ENCODE data around the gene BPGM.

Gene BPGM
- total RNA-seq, result 31.6 to 50.1 reads per million in 2 donors

DNA sequence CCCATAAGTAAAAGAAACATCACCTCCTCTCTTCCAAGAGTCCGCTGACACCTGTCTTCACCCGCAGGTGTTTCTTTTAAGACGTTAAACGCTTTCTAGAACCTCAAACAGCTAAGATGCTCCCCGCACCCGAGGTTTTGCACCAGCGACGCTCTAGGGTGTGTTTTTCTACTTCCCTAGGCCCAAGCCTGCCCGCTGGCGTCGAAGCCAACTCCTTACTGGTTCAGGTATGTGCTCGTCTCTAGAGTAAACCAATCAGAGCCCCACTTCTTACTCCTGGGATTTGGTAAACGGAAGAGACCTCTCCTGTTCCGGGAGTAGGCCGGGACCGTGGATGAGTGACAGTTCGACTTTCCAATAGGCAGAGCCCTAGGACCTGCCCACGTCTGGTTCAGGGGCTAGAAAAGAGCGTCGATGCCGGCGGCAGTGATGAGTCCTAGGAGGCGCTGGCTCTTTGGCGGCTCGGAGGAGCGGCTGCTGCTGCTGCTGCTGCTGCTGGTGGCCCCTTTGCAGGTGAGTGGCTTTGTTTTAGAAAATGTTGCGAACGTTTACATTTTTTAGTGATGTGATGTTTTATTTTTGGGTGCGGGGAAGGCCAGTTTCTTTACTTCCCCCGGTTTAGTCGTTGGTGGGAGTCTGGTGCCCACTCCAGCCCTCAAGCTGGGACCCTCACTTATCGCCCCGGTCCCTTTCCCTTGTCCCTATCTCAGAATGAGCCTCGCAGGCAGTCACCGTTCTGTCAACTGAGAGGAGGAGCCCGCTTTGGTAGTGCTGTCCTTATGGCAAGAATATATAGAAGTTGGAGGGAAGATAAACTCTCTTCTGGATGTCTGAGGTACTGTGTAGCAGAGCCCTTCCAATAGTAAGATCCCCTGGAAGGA lies at the start of gene BPGM:
TSS of gene BPGM (plus strand) at position 429 of the 881 bp plus-strand sequence. CDS start 14,655 bp downstream, outside the sequence.
- DNase-seq, result peak; percentile 69

DNA sequence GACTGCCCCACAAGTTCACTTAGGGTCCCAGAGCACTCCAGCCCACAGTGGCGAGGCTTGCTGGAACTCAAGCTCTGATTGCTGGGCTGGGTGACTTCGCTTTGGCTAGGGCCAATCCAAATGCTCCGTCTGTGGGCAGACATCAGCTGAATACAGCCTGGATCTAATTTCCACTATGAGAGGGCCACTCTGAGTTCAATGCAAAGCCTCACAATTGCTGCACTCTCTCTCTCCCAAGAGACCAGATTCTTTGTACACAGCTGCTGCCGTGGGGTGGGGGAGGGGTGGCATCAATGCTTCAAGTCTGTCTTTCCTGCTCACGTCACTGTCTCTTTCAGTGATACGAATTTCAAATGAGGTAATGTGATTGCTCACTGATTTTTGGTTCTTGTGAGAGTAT lies 47.3 kb upstream of the BPGM start:
- DNase-seq, result no peak

DNA sequence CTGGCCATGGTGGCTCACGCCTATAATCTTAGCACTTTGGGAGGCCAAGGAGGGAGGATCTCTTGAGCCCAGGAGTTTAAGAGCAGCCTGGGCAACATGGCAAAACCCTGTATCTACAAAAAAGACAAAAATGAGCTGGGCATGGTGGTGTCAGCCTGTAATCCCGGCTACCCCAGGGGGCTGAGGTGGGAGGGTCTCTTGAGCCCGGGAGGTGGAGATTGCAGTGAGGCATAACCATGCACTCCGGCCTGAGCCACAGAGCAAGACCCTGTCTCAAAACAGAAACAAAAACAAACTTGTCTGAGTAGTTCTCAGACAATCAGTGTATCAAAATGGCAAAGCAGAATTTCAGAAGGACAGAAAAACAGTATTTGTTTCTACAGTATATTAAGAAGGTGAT lies 45.2 kb upstream of the BPGM start:
- no peak for DNase-seq

DNA sequence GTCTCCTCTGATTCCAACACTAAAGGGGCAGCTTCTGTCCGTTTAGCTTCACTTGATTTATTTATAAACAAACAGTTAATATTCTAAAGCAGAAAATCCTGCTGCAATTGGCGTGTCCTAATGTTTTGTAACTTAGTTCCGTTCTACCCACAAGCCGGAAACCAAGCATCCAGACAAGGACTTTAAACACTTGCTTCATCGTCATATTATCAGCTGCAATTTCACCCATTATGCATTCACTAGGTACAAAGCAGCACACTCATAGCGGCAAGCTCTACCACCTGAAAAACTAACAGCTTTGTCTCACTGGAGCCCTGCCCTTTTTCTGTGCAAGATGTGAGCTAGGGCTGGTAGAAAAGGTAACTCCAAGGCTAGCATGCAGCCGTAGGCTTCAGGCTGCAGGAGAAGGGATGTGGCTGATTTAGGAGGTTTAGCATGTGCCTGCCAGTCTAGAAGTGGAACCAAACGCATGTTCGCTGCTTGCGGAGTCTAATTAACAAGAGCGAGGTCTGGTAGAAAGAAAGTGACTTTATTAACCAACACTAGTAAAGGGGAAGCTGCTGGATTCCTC lies 43.7 kb upstream of the BPGM start:
- DNase-seq, result no peak

DNA sequence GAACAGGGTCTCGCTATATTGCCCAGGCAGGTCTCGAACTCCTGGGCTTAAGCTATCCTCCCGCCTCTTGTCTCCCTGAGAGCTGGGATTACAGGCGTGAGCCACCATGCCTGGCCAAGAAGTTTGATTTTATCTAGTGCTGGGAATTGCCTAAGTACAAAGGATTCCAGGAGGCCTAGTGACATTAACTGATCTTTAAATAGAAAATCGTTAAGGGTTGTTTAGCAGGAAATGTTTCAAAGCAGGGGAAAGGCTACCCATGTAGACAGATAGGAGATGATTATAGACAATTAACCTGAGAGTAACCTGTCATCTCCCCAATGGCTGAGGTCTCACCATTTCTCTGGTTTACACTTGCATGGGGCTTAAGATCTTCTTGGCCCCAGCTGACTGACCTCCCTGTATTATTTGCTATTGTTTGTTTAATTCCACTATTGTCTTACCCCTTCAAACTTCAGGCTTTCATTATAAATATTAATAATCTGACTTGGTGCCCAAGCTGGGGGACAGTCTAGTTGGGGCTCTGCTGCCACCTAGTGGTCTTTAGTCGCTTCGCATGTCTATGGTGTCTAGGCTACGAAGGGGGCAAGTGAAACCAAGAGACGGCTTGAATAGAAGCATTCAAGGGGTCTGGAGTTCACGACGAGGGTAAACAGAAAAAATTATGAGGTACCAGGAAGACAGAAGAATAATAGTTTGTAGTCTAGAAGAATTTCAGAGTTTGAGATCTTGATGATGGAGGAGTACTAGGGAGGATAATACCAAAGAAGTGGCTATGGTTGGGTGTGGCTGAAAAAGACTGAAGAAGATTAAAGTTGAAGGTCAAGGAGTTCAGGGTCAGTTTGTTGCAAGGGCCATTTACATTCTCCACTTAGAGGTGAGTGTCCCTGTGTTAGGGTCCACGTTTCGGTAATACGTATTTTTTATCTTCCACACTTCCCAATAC lies 40.4 kb upstream of the BPGM start:
- DNase-seq, result no peak

DNA sequence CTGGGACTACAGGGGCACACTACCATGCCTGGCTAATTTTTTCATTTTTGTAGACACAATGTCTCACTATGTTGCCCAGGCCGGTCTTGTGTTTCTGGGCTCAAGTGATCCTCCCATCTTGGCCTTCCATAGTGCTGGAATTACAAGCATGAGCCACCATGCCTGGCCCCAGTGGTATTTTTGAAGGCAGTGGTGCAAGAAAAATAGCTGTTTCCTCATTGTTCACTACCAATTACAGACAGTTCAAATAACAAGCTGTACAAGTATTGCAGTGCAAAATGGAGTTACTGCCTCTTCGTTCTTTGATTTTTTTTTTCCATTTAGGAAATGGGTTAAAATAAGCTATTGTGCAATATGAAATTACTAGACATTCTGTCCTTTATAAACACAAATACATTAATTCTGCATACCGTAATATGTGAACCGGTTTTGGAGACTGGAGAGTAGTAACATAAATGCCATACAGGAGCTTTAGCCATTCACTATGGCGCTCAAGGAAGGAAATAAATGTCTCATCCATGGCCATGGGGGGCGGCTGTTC lies 35.0 kb upstream of the BPGM start:
- DNase-seq, result no peak

DNA sequence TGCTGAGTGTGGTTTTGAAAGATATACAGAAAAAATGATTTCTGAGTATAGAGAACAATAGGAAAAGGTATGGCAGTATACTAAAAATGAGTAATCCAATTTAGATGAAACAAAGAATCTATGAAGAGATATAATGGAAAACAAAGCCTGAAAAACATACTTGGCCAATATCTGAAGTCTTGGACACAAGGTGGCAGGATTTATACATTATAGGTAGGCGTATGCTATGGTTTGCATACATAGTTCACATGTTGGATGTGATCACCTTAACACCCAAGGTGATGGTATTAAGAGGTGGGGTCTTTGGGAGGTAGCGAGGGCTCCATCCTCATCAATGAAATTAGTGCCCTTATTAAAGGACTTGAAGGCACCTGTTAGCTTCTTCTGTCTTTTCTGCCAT lies 34.5 kb upstream of the BPGM start:
- DNase-seq, result no peak

DNA sequence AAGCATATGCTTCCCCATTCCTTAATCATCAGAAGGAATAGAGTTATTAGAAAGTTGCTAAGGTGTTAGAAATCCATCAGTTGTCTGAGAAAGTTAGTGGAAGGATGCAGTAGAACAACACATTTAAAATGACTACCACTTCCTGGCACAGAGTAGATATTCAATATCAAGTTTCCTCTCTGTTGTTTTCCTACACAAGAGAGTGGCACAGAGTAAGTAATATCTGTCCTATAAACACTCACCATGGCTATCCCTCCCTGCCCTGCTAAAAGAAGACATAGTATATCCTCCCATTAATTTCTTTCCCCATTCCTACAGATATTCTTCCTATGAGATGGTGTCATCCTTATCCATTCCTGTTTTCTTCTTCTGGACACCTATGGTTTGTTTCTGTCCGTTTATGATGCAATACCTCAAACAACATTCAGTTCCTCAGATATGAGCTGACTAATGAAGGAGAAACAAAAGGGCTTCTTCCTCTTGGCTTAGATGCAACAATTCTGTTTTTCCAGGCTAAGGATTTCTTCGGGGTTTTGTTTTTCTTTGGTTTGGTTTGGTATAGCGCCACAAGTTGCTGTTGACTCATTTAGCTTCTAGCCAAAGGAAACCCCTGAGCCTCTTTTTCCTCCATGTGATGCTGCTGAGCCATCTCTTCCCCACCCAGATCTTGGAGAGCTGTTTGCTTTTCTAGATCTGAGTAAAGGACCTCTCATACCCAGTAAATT lies 32.9 kb upstream of the BPGM start:
- no peak for DNase-seq

DNA sequence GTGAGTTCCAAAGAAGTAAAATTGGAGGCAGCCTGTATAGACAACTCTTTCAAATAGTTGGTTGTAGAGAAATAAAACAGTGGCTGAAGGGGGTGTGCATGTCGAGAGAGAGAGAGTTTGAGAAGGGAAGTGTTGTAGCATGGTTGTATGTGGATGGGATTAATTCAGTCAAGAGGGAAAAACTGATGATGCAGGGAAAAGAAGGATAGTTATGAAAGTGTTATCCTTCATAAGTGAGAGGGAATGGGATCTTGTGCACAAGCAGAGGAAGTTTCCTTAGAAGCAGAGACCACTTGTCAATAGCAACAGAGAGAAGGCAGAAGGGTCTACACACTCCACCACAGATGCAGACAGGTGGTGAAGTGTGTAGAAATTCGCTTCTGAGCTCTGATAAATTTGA lies 30.0 kb upstream of the BPGM start:
- DNase-seq, result no peak

DNA sequence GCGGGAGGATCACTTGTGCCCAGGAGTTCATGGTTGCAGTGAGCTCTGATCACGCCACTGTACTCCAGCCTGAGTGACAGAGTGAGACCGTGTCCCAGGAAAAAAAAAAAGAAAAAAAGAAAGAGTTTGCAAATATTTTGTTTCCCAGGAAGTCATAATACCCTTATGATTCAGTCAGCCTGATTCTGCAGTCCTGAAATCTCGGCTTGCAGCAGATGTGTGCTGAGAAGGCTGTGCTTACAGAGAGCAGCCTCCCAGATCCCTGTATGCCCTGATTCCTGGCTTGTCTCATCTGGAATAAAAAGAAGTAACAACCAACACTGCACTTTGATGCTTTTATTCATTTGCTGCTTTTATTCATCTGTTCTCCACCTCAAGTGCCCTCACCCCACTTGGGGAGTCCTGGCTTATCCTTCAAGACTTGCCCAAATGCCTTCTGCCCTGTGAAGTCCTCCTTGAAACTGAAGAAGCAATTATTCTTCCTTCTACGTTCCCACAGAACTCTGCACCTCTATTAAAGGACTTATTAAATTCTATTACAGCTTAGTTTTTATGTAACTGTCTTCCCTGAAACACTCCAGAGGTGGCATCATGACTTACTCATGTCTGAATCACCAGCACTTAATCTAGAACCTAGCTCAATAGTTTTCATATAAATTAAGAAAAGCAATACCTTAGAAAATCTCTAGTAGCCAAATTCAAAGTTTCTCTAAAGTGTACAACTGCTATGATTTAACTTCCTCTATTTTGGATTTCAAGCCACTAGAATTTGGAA lies 27.7 kb upstream of the BPGM start:
- DNase-seq, result no peak

DNA sequence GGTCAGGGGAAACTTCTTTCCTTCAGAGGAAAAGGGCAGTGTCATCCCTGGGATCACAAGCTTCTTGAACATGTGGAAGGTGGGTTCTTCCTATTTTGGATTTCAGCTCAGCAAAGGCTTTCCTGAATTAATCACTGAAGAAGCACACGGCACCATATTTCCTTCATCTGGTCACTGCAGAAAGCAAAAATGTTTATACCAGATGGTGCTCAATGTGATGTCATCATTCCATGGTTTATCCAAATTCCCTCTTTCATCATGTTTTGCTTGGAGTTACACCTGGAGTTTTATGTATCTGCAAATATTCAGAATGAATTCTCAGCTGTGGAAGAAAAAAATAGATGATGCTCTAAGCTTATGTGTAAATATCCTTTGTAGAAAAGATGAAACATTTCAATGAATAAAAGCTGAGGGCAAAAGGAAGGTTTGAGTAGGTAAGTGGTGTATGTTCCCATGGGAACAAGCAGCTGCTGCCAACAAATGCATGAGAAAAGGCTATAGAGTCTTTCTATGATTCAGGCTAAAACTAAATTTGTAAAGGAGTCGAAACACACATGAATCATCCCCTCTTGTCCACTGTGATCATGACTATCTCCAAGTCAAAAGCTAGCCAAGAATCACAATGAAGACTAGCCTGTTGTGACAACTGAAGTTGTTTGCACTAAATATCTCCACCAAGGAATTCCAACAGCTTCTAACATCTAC lies 26.9 kb upstream of the BPGM start:
- no peak for DNase-seq

DNA sequence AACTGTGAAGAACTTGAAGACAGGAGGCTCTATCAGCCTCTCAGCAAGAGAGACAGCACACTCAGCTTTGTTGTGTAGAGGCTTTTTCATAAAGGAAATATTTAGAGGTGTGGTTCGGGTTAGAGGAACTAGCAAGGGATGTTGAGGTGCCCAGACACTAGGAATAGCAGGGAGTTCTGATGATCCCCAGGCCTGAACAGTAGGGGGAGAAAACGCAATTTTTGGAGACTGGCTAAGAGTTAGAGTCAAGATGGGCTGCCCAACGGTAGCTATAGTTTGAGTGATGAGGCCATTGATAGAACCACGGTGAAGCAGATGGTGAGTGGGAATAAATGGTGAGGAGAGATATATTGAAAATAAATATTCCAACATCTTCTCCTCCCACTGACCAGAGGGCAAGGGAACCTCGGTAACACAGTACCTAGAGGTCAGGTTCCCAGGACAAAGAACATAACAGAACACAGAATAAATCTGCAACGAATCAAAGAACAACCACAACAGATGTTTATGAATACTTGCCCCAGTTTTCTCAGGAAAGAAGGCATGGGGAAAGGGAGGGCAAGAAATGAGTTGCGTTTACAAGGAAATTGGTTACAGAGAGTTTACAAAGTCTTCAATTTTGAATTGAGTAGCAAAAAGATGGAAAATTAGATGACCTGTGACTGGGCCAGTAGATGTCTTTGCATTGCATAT lies 24.2 kb upstream of the BPGM start:
- DNase-seq, result no peak

DNA sequence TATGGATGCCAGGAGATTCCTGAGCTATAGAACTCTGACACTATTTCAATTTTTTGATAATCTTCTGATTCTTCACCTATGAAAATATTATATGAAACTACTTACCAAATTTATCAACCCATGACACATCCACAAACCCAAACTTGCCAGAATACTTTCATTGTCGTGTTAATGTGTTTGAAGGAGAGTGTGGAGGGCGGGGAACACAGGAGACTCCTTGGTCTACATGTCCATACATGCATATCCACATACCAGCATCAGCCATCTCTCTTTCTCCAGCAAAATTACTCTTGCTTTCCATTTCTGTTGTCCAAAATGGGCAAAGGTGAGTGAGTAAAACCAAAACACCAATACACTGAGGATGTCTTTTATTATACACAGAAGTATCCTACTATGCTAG lies 23.5 kb upstream of the BPGM start:
- DNase-seq, result no peak

DNA sequence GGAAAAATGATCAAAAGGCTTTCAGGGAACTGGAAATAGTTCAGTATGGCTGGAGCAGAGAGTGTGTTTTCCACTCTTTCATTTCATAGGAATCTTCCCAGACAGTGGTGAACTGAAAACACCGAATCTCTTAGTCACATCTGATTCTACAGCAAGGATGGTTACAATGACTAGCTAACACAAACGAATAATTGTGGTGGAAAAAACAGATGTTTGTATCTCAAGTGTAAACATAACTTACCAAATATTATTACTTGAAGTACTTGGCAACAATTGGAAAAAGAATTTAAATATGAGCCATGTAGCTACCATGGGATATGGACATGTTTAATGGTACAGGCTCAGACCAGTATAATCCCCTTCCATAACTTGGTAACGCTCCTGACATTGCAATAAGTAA lies 21.1 kb upstream of the BPGM start:
- DNase-seq, result no peak

DNA sequence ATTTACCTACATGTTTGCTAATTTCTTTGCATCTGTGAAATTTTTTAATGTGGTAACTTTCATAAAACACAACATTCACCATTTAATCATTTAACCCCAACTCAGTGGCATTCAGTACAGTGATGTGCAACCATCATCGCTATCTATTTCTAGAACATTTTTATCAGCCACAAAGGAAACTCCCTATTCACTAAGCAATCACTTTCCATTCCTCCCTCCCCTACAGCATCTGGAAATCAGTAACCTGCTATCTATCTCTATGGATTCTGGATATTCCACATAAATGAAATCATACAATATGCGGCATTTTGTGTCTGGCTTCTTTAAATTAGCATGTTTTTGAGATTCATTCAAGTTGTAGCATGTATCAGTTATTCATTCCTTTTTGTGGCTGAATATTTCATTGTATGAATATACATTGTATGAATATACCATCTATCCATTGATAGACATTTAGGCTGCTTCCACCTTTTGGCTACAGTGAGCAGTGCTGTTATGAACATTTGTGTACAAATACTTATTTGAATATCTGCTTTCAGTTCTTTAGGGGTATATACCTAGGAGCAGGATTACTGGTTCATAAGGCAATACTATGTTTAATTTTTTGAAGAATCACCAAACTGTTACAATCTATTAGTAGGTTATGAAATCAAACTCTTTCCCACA lies 19.4 kb upstream of the BPGM start:
- DNase-seq, result no peak

DNA sequence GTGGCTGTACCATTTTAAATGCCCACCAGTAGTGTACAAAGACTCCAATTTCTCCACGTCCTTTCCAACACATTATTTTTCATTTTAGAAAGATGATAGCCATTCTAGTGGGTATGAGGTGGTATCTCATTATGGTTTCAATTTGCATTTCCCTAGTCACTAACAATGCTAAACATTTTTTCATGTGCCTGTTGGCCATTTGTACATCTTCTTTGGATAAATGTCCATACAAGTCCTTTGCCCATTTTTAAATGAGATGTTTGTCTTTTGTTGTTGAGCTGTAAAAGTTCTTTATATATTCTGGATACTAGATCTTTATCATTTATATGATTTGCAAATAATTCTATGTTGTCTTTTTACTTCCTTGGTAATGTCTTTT lies 18.9 kb upstream of the BPGM start:
- no peak for DNase-seq

DNA sequence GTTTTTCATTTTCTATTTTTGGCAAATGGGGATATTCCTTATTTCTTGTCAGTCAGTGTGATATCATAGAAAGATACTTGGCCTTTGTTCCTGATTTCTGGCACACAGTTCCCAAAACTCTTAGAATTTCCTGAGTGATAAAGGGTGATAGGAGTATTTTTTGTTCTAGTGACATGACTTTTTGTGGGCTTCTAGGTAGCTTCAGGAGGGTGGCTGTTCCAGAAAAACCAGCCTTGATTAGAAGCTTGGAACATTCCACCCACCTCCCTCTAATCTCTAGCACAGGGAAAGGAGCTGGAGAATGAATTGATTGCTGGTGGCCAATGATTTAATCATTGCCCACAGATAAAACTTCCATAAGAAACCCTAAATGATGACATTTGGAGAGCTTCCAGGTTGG lies 17.2 kb upstream of the BPGM start:
- DNase-seq, result no peak

DNA sequence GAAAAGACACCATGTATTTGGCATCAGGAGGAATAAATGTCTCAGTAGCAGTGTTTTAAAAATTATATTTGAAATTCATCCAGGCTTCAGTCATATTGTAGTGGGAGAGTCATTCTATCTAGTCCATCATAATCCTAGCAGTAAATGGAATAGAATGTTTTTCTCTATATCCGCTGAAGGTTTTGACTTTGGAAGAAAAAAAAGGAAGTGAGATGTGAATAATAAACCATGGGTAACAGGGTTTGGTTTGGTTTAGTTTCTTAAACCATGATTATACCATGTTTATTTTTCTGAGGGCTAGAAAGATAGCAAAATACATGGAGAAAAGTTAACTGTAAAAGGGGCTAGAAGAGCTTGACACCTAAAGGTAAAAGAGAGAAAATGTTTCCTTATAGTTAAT lies 16.4 kb upstream of the BPGM start:
- DNase-seq, result no peak

DNA sequence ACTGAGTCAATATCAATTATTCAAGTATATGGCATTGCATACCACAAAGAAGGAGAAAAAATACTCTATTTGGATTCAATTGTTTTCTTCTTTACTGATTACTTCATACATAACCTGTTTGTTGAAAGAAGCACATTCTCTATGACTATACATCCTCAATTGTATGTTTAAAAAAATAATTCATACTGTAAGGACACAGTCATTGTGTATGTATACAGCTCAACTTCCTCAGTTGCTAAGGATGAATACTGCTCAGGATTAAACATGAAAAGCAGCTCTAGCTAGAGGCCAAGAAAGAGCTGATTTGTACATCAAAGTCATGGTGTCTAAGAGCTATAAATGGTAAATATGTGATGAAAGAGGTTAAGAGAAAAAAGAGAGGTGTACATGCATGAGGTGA lies 15.8 kb upstream of the BPGM start:
- no peak for DNase-seq

DNA sequence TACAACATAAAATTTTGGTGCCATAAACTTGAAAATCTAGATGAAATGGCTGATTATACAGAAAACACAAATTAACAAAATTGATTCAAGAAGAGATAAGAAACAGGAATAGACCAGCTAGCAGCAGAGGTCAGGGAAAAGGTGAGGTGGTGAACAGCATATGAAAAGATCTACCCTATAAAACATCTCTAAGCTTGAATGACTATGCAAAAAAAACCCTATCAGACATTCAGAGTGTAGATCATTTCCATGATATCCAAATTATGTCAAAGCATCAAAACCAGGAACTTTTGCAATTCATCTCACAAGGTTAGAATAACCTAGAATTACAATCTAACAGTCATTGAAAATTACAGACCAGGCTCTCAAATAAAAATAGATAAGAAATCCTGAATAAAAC lies 14.6 kb upstream of the BPGM start:
- DNase-seq, result no peak

All from activated gamma-delta T cell (primary cell).